Panc1 (cell line): Measurements from ENCODE around the gene APCDD1L. TPM values are rescaled to one million over a fixed set of nuclear protein-coding genes. Genes with fewer than 3 reads are reported as not detected.

ENCODE experiments used
- ATAC-seq: fragments of 200-7000 bp; cut with Tn5 transposase; 2 replicates; pipeline ENCODE4 v1.9.1; 2020; ENCODE audit warnings: mild to moderate bottlenecking, moderate library complexity
- BruUV-seq: library from RNA; stranded (reverse); fragments of 400-500 nt; replicated peaks from 2 replicates; lab custom pipeline; 2021; lab: Mats Ljungman, UMichigan
- CTCF ChIA-PET: fragments of 300-600 bp; sonication (Branson Sonifier 250); formaldehyde crosslinking; loops from one replicate; lab custom pipeline; 2022; ENCODE audit warnings: antibody characterized with exemption; lab: Charles Lee
- POLR2A ChIA-PET: fragments of 300-600 bp; sonication (Branson Sonifier 250); formaldehyde crosslinking; loops from one replicate; lab custom pipeline; 2022; ENCODE audit warnings: antibody characterized with exemption; lab: Charles Lee
- DNase-seq: peaks from one replicate; pipeline ENCODE4 v3.0.0-alpha.2; 2010; ENCODE audit warnings: low read depth, low spot score
- H3K27ac ChIP-seq: 2 replicates; pipeline ENCODE4 v1.5.1; 2011; ENCODE audit warnings: mild to moderate bottlenecking, low read length, inconsistent platforms
- H3K27me3 ChIP-seq: fragments of 200-500 bp; sonication (Bioruptor generic); 2 replicates; pipeline ENCODE4 v1.6.0; 2014; ENCODE audit warnings: low read length, inconsistent platforms; ENCODE audit not compliant: control insufficient read depth, insufficient read depth
- H3K36me3 ChIP-seq: fragments of 200-500 bp; sonication (Bioruptor generic); 2 replicates; pipeline ENCODE4 v1.5.1; 2014; ENCODE audit warnings: inconsistent platforms, mild to moderate bottlenecking, low read length, moderate library complexity; ENCODE audit not compliant: control insufficient read depth, insufficient read depth
- H3K4me1 ChIP-seq: 2 replicates; pipeline ENCODE4 v1.5.1; 2011; ENCODE audit warnings: inconsistent platforms, mild to moderate bottlenecking, low read length, moderate library complexity; ENCODE audit not compliant: control insufficient read depth, insufficient read depth
- H3K4me3 ChIP-seq, 2 experiments: 2 replicates each; pipeline ENCODE4 v1.5.1; 2011 to 2012; ENCODE audit warnings: low read depth in 2 of 2, low read length in 2 of 2, mild to moderate bottlenecking in 2 of 2, inconsistent platforms in 1 of 2, moderate library complexity in 1 of 2
- H3K9me3 ChIP-seq: fragments of 200-500 bp; sonication (Bioruptor generic); 2 replicates; pipeline ENCODE4 v1.5.1; 2014; ENCODE audit warnings: low read depth, mild to moderate bottlenecking, inconsistent platforms, low read length, moderate library complexity; ENCODE audit not compliant: control insufficient read depth, insufficient read depth
- POLR2AphosphoS5 ChIP-seq: IDR thresholded peaks from 2 replicates; pipeline ENCODE4 v1.6.1; 2012; ENCODE audit warnings: mild to moderate bottlenecking, low read depth, low read length, moderate library complexity
- SIN3A ChIP-seq: IDR thresholded peaks from 2 replicates; pipeline ENCODE4 v1.6.1; 2012; ENCODE audit warnings: low read depth, mild to moderate bottlenecking, low read length, moderate library complexity, borderline replicate concordance; ENCODE audit not compliant: insufficient read depth
- TCF7L2 ChIP-seq: IDR thresholded peaks from 2 replicates; pipeline ENCODE4 v1.6.1; 2011; ENCODE audit warnings: mild to moderate bottlenecking, low read depth, low read length, inconsistent platforms
- in situ Hi-C: cut with HindIII; loops from 2 replicates; pipeline ENCODE4 v1.10.0; 2016; ENCODE audit warnings: low sequenced_read_pairs, low pct_unique_long_range_greater_than_20kb
- intact Hi-C: fragments of 100-400 bp; cut with micrococcal nuclease; formaldehyde crosslinking; loops from one replicate; pipeline ENCODE4 v1.10.0; 2022; ENCODE audit not compliant: unreplicated experiment
- total RNA-seq: library from RNA; stranded (reverse); gene quantifications from one replicate; pipeline ENCODE4 v1.2.1, GENCODE V29; 2021; ENCODE audit not compliant: unreplicated experiment
- TF ChIP-seq, protein P1 (sequence below): fragments of 450-650 bp; IDR thresholded peaks from 2 replicates; pipeline ENCODE4 v1.5.1; 2017; ENCODE audit warnings: mild to moderate bottlenecking
- TF ChIP-seq, protein P2 (sequence below), 2 experiments: IDR thresholded peaks; 2 replicates each; pipeline ENCODE4 v1.6.1; 2011 to 2012; ENCODE audit warnings: low read depth in 2 of 2, control low read depth in 1 of 2, low read length in 1 of 2, mild to moderate bottlenecking in 1 of 2, moderate library complexity in 1 of 2; ENCODE audit not compliant: insufficient read depth in 1 of 2

The APCDD1L gene
- total RNA-seq, 1 experiment from 2014 or later, result 0.62 TPM

DNA sequence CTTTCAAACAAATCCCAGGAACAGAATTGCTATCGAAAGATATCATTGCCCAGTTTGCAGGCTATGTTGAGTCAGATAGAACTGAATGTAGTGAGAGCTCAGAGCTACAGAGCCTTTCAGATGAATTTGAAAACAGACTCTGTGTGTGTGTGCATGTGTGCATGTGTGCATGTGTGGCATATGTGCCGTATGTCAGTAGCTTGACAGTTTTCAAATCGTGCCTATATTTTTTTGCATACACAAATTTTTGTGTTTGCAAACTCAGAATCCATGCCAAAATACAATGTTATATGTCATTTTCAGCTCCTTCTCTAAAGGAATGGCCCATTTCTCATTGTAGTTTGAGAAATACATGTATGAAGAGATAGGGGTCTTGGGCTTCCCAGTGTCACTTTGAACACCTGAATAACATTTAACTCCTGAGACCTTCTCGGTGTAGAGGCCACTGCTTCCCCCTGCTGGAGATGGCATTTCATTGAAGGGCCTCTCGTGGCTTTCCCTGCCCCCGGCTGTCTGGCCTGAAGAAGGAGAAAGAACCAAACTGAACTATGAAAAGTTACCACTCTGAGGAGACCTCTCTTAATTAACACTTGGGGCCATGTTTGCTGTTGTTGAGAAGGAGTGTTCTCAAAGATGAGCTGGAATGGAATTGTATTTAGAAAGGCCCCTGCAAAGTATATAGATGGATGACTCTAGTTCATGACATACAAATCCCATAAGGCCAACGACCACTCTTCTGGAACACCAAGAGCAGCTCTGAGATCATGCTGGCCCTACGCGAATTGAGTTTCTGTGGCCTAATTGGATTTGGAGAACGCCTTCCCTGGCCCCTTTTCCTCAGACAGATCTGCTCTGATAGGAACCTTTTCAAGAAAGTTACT is 67.4 kb downstream of the APCDD1L start:
- H3K27me3 ChIP-seq, result no peaks in the 10 kb centered on the region
- intact Hi-C loops, result loop anchor here (10.0 kb wide), 1 partner anchor 213 kb away; no protein-coding TSS in a partner anchor
- peak; percentile 30 for DNase-seq
- H3K27ac ChIP-seq, result no peak overlapping the region
- H3K4me3 ChIP-seq, result no peak overlapping the region
- no TSS peak for BruUV-seq
- TF ChIP-seq, protein P1, sequence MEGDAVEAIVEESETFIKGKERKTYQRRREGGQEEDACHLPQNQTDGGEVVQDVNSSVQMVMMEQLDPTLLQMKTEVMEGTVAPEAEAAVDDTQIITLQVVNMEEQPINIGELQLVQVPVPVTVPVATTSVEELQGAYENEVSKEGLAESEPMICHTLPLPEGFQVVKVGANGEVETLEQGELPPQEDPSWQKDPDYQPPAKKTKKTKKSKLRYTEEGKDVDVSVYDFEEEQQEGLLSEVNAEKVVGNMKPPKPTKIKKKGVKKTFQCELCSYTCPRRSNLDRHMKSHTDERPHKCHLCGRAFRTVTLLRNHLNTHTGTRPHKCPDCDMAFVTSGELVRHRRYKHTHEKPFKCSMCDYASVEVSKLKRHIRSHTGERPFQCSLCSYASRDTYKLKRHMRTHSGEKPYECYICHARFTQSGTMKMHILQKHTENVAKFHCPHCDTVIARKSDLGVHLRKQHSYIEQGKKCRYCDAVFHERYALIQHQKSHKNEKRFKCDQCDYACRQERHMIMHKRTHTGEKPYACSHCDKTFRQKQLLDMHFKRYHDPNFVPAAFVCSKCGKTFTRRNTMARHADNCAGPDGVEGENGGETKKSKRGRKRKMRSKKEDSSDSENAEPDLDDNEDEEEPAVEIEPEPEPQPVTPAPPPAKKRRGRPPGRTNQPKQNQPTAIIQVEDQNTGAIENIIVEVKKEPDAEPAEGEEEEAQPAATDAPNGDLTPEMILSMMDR, result peak; percentile 84
- TF ChIP-seq POLR2AphosphoS5, result no peak
- in situ Hi-C loops, result no loop called here
- ChIA-PET CTCF (interaction anchor here (0.6 kb wide), 1 partner anchor 51 kb away, joined by 6 read pairs; no protein-coding TSS in a partner anchor), POLR2A (no interaction called here)
- H3K36me3 ChIP-seq, result peaks cover 4% of the 10 kb centered on the region; the same call in 1 of the 2 replicates
- H3K9me3 ChIP-seq, result no peaks in the 10 kb centered on the region
- peak; percentile 93 for ATAC-seq
- H3K4me1 ChIP-seq, result no peaks in the 10 kb centered on the region

DNA sequence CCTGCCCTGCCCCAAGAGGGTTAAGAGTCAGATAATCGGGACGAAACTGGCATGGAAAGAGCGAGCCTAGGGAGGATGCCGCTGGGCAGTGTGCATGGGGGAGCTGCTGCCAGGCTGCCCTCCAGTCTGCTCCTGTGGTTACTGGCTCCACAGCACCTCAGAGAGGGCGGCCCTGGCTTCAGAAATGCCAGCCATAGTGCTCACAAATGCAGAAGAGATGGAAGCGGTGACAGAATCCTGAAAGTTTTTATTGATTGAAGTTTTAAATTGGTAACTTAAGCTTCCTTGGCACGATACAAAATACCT is 68.3 kb downstream of the APCDD1L start:
- Histone ChIP-seq H3K4me3 (no peak overlapping the region), H3K9me3 (no peaks in the 10 kb centered on the region), H3K27me3 (no peaks in the 10 kb centered on the region), H3K36me3 (peaks cover 4% of the 10 kb centered on the region; the same call in 1 of the 2 replicates), H3K4me1 (no peaks in the 10 kb centered on the region), H3K27ac (no peak overlapping the region)
- no TSS peak for BruUV-seq
- CTCF ChIA-PET, result interaction anchor here (0.6 kb wide), 1 partner anchor 50 kb away, joined by 6 read pairs; no protein-coding TSS in a partner anchor
- in situ Hi-C loops (no loop called here), intact Hi-C loops (loop anchor here (10.0 kb wide), 1 partner anchor 212 kb away; no protein-coding TSS in a partner anchor)
- POLR2A ChIA-PET, result no interaction called here
- ATAC-seq (no peak), DNase-seq (no peak)
- TF ChIP-seq POLR2AphosphoS5 (no peak), SIN3A (no peak)

DNA sequence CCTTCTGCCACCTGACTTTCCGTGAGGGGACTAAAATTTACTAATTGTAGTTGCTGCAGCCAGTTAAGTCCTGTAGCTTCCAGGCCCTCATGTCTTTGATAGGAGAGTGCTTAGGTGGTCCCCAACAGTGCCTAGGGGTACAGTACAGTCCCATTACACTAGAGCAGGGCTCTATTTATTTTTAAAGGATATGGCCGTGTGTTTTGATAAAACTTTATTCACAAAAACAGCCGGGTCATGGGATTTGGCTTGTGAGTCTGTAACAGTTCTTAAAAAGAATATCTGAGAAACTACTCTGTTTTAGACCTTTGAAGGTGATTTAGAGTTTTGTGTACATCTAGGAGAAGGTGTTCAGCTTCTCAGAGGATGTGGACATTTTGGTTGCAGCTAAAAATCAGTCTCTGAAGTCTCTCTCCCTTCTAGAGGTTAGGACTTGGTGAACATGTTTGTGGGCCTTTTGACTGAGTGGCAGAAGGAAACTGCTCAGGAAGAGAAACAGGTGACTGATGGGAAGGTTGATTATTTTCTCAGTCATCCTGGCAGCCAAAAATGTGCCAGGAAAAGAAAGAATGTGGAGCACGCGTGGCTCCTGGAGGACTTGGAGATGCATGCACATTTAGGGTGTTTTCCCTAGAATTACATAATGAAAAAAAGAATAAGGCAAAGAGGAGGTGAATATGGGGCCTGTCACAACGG is 68.8 kb downstream of the APCDD1L start:
- ChIA-PET POLR2A (no interaction called here), CTCF (no interaction called here)
- DNase-seq, result no peak
- peaks cover 4% of the 10 kb centered on the region; the same call in 1 of the 2 replicates for H3K36me3 ChIP-seq
- H3K4me1 ChIP-seq, result no peaks in the 10 kb centered on the region
- BruUV-seq, result no TSS peak
- intact Hi-C loops, result loop anchor here (10.0 kb wide), 1 partner anchor 212 kb away; no protein-coding TSS in a partner anchor
- no peak for ATAC-seq
- in situ Hi-C loops, result no loop called here
- no peaks in the 10 kb centered on the region for H3K27me3 ChIP-seq
- H3K9me3 ChIP-seq, result no peaks in the 10 kb centered on the region
- no peak overlapping the region for H3K27ac ChIP-seq
- no peak for TF ChIP-seq TCF7L2
- TF ChIP-seq, protein P2, sequence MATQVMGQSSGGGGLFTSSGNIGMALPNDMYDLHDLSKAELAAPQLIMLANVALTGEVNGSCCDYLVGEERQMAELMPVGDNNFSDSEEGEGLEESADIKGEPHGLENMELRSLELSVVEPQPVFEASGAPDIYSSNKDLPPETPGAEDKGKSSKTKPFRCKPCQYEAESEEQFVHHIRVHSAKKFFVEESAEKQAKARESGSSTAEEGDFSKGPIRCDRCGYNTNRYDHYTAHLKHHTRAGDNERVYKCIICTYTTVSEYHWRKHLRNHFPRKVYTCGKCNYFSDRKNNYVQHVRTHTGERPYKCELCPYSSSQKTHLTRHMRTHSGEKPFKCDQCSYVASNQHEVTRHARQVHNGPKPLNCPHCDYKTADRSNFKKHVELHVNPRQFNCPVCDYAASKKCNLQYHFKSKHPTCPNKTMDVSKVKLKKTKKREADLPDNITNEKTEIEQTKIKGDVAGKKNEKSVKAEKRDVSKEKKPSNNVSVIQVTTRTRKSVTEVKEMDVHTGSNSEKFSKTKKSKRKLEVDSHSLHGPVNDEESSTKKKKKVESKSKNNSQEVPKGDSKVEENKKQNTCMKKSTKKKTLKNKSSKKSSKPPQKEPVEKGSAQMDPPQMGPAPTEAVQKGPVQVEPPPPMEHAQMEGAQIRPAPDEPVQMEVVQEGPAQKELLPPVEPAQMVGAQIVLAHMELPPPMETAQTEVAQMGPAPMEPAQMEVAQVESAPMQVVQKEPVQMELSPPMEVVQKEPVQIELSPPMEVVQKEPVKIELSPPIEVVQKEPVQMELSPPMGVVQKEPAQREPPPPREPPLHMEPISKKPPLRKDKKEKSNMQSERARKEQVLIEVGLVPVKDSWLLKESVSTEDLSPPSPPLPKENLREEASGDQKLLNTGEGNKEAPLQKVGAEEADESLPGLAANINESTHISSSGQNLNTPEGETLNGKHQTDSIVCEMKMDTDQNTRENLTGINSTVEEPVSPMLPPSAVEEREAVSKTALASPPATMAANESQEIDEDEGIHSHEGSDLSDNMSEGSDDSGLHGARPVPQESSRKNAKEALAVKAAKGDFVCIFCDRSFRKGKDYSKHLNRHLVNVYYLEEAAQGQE (IDR thresholded peaks at IDR 0.05; ENCODE audit: insufficient read depth in 1 of 2, low read depth in 2 of 2, low read length in 1 of 2), result no peak
- TF ChIP-seq POLR2AphosphoS5, result no peak
- H3K4me3 ChIP-seq, result no peak overlapping the region
